ENCODE measurements around the gene FHL3.

The FHL3 gene

DNA sequence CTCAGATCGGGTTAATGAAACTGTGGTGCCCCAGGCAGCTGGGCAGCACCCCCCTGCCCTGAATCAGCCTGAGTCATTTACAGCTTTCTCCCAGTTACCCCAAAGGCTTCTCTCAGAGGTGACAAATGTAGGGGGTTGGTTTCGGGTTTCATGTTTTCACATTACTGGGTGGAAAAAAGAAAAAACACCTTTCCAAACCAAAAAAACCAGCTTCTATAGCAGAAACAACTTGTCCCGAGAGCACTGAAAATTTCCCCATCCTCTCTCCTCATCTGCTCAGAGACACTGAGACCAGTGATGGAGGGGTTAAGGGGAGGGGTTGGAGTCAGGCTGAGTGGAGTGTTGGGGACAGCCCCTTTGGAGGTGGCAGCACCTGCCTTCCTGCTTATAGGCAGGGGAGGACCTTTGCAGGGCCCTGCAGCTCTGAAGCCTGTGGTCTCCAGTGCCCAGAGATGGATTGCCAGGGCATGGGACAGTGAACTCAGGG lies 22.8 kb upstream of the FHL3 start:
- Histone ChIP-seq H3K36me3 (ENCODE audit: low read length) (peaks cover 5% of the 10 kb centered on the region), H3F3A (ENCODE audit: insufficient read depth) (no peaks in the 10 kb centered on the region), H3K79me2 (ENCODE audit: insufficient read depth, low read length) (no peaks in the 10 kb centered on the region), H3K27ac (ENCODE audit: low read depth, low read length) (no peak overlapping the region), H3K4me3 (ENCODE audit: insufficient read depth, low read length, poor library complexity, severe bottlenecking) (no peak overlapping the region), H3K27me3 (ENCODE audit: low read length) (no peaks in the 10 kb centered on the region), H3K9me2 (replicated peaks; ENCODE audit: insufficient read depth, low read length) (no peaks in the 10 kb centered on the region), H3K9ac (ENCODE audit: low read length) (no peak overlapping the region), H2AFZ (ENCODE audit: low read depth, low read length, severe bottlenecking) (no peak overlapping the region), H3K4me2 (ENCODE audit: low read depth, low read length, poor library complexity, severe bottlenecking) (no peak overlapping the region), H4K20me1 (ENCODE audit: low read depth, low read length) (no peaks in the 10 kb centered on the region; the same call in 1 of the 2 replicates), H3K9me3 (ENCODE audit: insufficient read depth, low read length) (no peaks in the 10 kb centered on the region)
- TF ChIP-seq, protein P1, sequence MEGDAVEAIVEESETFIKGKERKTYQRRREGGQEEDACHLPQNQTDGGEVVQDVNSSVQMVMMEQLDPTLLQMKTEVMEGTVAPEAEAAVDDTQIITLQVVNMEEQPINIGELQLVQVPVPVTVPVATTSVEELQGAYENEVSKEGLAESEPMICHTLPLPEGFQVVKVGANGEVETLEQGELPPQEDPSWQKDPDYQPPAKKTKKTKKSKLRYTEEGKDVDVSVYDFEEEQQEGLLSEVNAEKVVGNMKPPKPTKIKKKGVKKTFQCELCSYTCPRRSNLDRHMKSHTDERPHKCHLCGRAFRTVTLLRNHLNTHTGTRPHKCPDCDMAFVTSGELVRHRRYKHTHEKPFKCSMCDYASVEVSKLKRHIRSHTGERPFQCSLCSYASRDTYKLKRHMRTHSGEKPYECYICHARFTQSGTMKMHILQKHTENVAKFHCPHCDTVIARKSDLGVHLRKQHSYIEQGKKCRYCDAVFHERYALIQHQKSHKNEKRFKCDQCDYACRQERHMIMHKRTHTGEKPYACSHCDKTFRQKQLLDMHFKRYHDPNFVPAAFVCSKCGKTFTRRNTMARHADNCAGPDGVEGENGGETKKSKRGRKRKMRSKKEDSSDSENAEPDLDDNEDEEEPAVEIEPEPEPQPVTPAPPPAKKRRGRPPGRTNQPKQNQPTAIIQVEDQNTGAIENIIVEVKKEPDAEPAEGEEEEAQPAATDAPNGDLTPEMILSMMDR (IDR thresholded peaks at IDR 0.05; ENCODE audit: insufficient read depth, low read length, poor library complexity, severe bottlenecking) = no peak
- TF ChIP-seq EZH2phosphoT487 (conservative IDR thresholded peaks at IDR 0.05; ENCODE audit: low read length) = no peak

DNA sequence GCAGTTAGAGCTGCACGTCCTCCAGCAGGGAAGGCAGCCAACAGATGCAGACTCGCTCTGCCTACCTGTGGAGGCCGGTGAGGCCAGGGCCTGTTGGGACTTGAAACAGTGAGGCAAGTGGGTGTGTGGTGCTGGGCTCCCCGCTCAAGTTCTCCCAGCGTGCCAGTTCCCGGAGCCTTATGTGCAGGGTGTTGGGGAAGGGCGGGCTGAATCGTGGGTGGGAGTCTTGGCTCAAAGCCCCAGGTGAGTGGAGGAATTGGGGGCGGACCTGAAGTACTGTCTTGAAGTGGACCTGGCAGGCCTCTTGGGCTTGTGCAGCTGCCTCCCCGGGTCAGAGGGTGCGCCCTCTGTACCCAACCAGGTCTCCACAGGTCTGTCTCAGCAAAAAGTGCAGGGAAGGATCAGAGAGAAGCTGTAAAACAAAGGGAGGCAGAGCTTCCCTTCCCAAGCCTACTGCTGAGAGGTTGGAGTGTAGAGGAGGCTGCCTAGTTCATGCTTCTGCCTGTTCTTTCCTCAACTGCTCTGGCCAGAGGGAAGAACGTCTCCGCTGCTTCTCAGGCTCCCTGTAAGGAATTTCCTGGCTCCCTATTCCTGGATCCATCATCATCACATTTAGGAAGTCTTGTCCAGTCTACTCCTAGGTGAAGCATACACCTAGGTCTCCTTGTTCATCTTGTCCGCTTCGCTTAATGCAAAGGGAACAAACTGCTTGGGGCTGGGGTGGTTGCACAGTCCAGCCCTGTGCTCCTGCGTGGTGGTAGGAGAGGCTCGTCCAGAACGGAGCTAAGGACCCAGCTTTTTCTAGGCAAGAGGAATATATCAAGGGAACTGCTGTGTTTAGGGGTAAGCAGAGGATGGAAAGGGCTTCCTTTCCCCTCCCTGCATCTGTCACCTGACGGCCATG lies 22.1 kb upstream of the FHL3 start:
- Histone ChIP-seq H3K4me2 (ENCODE audit: low read depth, low read length, poor library complexity, severe bottlenecking) (no peak overlapping the region), H3K9me3 (ENCODE audit: insufficient read depth, low read length) (no peaks in the 10 kb centered on the region), H3K36me3 (ENCODE audit: low read length) (peaks cover 8% of the 10 kb centered on the region), H2AFZ (ENCODE audit: low read depth, low read length, severe bottlenecking) (no peak overlapping the region), H3K27ac (ENCODE audit: low read depth, low read length) (no peak overlapping the region), H3K27me3 (ENCODE audit: low read length) (no peaks in the 10 kb centered on the region), H3K4me3 (ENCODE audit: insufficient read depth, low read length, poor library complexity, severe bottlenecking) (no peak overlapping the region), H3K9me2 (replicated peaks; ENCODE audit: insufficient read depth, low read length) (no peaks in the 10 kb centered on the region), H3K79me2 (ENCODE audit: insufficient read depth, low read length) (no peaks in the 10 kb centered on the region), H3F3A (ENCODE audit: insufficient read depth) (no peaks in the 10 kb centered on the region), H4K20me1 (ENCODE audit: low read depth, low read length) (no peaks in the 10 kb centered on the region; the same call in 1 of the 2 replicates), H3K9ac (ENCODE audit: low read length) (no peak overlapping the region)
- TF ChIP-seq EZH2phosphoT487 (conservative IDR thresholded peaks at IDR 0.05; ENCODE audit: low read length) = no peak
- TF ChIP-seq, protein P1 (IDR thresholded peaks at IDR 0.05; ENCODE audit: insufficient read depth, low read length, poor library complexity, severe bottlenecking) = no peak

DNA sequence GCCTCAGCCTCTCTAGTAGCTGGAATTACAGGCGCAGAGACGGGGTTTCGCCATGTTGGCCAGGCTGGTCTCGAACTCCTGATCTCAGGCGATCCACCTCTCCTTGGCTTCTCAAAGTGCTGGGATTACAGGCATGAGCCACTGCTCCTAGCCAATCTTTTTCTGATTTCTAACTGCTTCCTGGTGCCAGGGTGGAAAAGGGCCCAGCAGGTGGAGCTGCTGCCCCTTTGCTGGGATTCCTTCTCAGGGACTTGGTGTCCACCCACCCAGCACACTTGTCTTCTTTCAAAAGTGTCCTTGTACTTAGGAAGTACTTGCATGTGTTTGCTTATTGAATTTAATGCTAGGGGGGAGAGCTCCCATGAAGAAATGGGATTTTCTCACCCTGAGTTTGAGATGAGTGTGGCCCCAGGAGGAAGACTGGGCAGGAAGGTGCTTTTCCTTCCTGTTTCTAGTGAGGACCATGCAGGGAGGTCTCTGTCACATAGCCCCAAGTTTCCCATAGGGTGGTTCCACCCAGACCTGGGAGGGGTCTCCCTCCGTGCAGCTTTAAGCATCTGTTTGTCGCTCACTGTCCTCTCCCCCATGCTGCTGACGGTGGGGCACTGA lies 21.4 kb upstream of the FHL3 start:
- Histone ChIP-seq H4K20me1 (ENCODE audit: low read depth, low read length) (no peaks in the 10 kb centered on the region; the same call in 1 of the 2 replicates), H3K27me3 (ENCODE audit: low read length) (no peaks in the 10 kb centered on the region), H3K9me3 (ENCODE audit: insufficient read depth, low read length) (no peaks in the 10 kb centered on the region), H3F3A (ENCODE audit: insufficient read depth) (no peaks in the 10 kb centered on the region), H3K36me3 (ENCODE audit: low read length) (peaks cover 14% of the 10 kb centered on the region), H3K4me3 (ENCODE audit: insufficient read depth, low read length, poor library complexity, severe bottlenecking) (no peak overlapping the region), H3K9me2 (replicated peaks; ENCODE audit: insufficient read depth, low read length) (no peaks in the 10 kb centered on the region), H3K27ac (ENCODE audit: low read depth, low read length) (no peak overlapping the region), H3K79me2 (ENCODE audit: insufficient read depth, low read length) (no peaks in the 10 kb centered on the region), H2AFZ (ENCODE audit: low read depth, low read length, severe bottlenecking) (no peak overlapping the region), H3K4me2 (ENCODE audit: low read depth, low read length, poor library complexity, severe bottlenecking) (no peak overlapping the region), H3K9ac (ENCODE audit: low read length) (no peak overlapping the region)
- TF ChIP-seq EZH2phosphoT487 (conservative IDR thresholded peaks at IDR 0.05; ENCODE audit: low read length) = no peak
- TF ChIP-seq, protein P1 (IDR thresholded peaks at IDR 0.05; ENCODE audit: insufficient read depth, low read length, poor library complexity, severe bottlenecking) = no peak
